Left lung (tissue), 14 donors: Measurements from ENCODE around the gene BRSK1. TPM values are rescaled to one million over a fixed set of nuclear protein-coding genes. Genes with fewer than 3 reads are reported as not detected.

Source experiments
- ATAC-seq: fragments of 200-7000 bp; cut with Tn5 transposase; one replicate; pipeline ENCODE4 v1.9.1; 2020; ENCODE audit warnings: moderate library complexity
- DNase-seq, 4 donors: peaks; one replicate each; pipeline ENCODE4 v3.0.0-alpha.2; 2013 to 2020
- H3K27ac ChIP-seq, 2 donors: fragments of 200-600 bp; sonication (generic) in 1 of 2; one replicate each; pipeline versions ENCODE4 v1.5.0 to v1.8.0; 2020 to 2021
- H3K27me3 ChIP-seq, 2 donors: fragments of 200-600 bp; sonication (generic) in 1 of 2; one replicate each; pipeline versions ENCODE4 v1.5.0 to v1.8.0; 2020 to 2021
- H3K36me3 ChIP-seq, 2 donors: fragments of 200-600 bp; sonication (generic) in 1 of 2; one replicate each; pipeline versions ENCODE4 v1.5.0 to v1.8.0; 2020 to 2021
- H3K4me1 ChIP-seq, 2 donors: fragments of 200-600 bp; one replicate each; pipeline ENCODE4 v1.8.0; 2021
- H3K4me3 ChIP-seq, 2 donors: fragments of 200-600 bp; sonication (generic) in 1 of 2; one replicate each; pipeline versions ENCODE4 v1.5.0 to v1.8.0; 2020 to 2021; ENCODE audit warnings: mild to moderate bottlenecking in 1 of 2
- H3K9me3 ChIP-seq, 2 donors: fragments of 200-600 bp; sonication (generic) in 1 of 2; one replicate each; pipeline versions ENCODE4 v1.5.0 to v1.8.0; 2020 to 2021
- intact Hi-C, 2 donors: fragments of 100-400 bp; cut with DNase I; formaldehyde crosslinking; loops; one replicate each; pipeline versions ENCODE4 v1.11.2 to v1.14.2; 2022
- long read RNA-seq, 12 donors: library from polyadenylated mRNA in 2 of 12; unstranded in 2 of 12; transcript quantifications; one replicate each; pipeline ENCODE4 v2.0.0 and lab custom pipeline, GENCODE V29; 2019 to 2026
- polyA plus RNA-seq, 6 donors: library from polyadenylated mRNA; unstranded; fragments of 120-200 nt; gene quantifications; one replicate each; pipeline ENCODE4 v1.2.1, GENCODE V29; 2013; ENCODE audit not compliant: insufficient read length in 6 of 6
- total RNA-seq, 2 donors: library from RNA; stranded (reverse); fragmentation: NEBNext Ultra II Directional; extraction: Animal tissue kit (Norgen Biotek cat#: 25700); gene quantifications; one replicate each; pipeline ENCODE4 v1.2.1, GENCODE V29; 2021
- TF ChIP-seq, protein P1 (sequence below), 2 donors: fragments of 200-600 bp; sonication (generic) in 1 of 2; IDR thresholded peaks; one replicate each; pipeline versions ENCODE4 v1.5.0 to v1.8.0; 2021; ENCODE audit warnings: antibody characterized with exemption in 2 of 2
- donor health status: DM: no; HTN: yes; CAD: no.
- donor health status: DM: no; HTN: no; CAD: no.

Gene BRSK1
- total RNA-seq (1 to 10 TPM; 2.2 to 3.3 TPM), polyA plus RNA-seq (10 to 100 TPM; 11.7 to 18.1 (median 14.9) TPM)
- long read RNA-seq, donor 1, partial matches to known transcripts: 0 of 2 reads
- long read RNA-seq, donor 1, other reads (novel, unspliced or antisense): 0 of 2 reads
- long read RNA-seq, donor 2: 0 reads
- long read RNA-seq, donor 3, partial matches to known transcripts: 0 of 1 reads
- long read RNA-seq, donor 3, other reads (novel, unspliced or antisense): 0 of 1 reads
- long read RNA-seq, donor 4: 0 reads
- long read RNA-seq, donor 5, partial matches to known transcripts: 0 of 2 reads
- long read RNA-seq, donor 5, other reads (novel, unspliced or antisense): 0 of 2 reads
- long read RNA-seq, donor 6: 0 reads
- long read RNA-seq, donor 7, partial matches to known transcripts: 0 of 3 reads
- long read RNA-seq, donor 7, other reads (novel, unspliced or antisense): 0 of 3 reads
- long read RNA-seq, donor 8, partial matches to known transcripts: 0 of 1 reads
- long read RNA-seq, donor 8, other reads (novel, unspliced or antisense): 0 of 1 reads
- long read RNA-seq, donor 9: 0 reads
- long read RNA-seq, donor 10: 0 reads
- long read RNA-seq, donor 11: 0 reads
- long read RNA-seq, donor 12, partial matches to known transcripts: 0 of 1 reads
- long read RNA-seq, donor 12, other reads (novel, unspliced or antisense): 0 of 1 reads

DNA sequence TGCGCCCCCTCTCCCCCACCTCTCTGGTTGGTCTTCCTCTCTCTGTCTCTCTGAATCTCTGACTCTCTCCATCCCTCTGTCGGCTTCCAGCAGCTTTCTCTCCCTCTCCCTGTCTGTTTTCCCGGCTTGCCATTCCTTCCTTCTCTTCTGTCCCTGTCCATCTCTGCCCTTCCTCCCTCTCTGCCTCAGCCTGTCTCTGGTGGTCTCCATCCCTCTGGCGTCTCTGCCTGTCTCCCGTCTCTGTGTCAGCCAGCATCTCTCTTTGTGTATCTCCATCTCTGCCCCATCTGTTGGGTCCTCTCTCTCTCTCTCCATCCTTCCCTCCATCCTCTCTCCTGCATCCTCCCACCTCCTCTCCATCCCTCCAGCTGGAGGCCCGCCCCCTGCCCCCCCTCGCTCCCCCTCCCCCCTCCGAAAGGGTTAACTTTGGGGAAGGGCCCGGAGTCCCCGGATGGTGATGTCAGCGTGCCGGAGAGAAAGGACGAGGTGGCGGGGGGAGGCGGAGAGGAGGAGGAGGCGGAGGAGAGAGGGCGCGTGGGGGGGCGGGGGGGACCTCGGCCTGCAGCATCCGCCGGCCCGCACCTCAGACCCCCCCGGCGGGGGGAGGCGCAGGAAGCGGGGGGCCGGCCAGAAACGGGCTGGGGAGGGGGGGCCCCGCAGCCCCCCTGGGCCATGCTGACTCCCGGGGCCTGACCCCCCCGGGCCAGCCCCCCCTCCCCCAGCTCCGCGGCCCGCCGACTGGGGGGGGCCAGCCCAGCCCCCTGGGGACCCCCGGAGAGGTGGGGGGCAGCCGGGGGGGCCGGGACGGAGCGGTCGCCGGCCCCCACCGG lies at the start of gene BRSK1:
Gene BRSK1, plus strand, starts transcription at position 450 of the 830 bp plus-strand sequence. CDS start 446 bp downstream, outside the sequence.
- H3K4me1 ChIP-seq: peaks cover 8 to 16% of the 10 kb centered on the region in 2 donors
- DNase-seq: peak in 2 of 4 donors; percentile 46 to 75
- peaks cover 0 to 35% of the 10 kb centered on the region in 2 donors for H3K27me3 ChIP-seq
- TF ChIP-seq, protein P1, sequence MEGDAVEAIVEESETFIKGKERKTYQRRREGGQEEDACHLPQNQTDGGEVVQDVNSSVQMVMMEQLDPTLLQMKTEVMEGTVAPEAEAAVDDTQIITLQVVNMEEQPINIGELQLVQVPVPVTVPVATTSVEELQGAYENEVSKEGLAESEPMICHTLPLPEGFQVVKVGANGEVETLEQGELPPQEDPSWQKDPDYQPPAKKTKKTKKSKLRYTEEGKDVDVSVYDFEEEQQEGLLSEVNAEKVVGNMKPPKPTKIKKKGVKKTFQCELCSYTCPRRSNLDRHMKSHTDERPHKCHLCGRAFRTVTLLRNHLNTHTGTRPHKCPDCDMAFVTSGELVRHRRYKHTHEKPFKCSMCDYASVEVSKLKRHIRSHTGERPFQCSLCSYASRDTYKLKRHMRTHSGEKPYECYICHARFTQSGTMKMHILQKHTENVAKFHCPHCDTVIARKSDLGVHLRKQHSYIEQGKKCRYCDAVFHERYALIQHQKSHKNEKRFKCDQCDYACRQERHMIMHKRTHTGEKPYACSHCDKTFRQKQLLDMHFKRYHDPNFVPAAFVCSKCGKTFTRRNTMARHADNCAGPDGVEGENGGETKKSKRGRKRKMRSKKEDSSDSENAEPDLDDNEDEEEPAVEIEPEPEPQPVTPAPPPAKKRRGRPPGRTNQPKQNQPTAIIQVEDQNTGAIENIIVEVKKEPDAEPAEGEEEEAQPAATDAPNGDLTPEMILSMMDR (IDR thresholded peaks at IDR 0.05): no peak
- no peaks in the 10 kb centered on the region for H3K36me3 ChIP-seq
- intact Hi-C loops: no loop called here
- H3K4me3 ChIP-seq: peak within 1 kb of the TSS in 1 of 2 donors; percentile 13
- no peak for ATAC-seq
- H3K9me3 ChIP-seq: no peaks in the 10 kb centered on the region
- H3K27ac ChIP-seq: no peak within 1 kb of the TSS

DNA sequence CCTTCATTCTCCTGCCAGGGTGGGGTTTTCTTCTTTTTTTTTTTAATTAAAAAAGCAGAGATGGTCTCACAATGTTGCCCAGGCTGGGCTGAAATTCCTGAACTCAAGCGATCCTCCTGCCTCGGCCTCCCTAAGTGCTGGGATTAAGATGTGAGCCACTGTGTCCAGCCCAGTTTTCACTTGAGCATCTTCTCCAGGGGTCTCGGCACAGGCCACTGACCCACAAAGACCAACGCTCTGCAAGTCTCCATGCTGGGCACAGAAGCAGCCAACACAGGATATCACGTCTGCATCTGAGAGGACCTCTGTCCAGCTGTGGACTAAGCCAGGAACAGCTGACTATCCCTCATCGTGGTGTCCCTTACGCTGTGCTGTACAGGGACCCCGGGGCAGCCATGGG lies 45.8 kb upstream of the BRSK1 start:
- peaks cover 0 to 100% of the 10 kb centered on the region in 2 donors for H3K36me3 ChIP-seq
- no peaks in the 10 kb centered on the region for H3K4me1 ChIP-seq
- no peak overlapping the region for H3K27ac ChIP-seq
- ATAC-seq (no peak), DNase-seq (peak in 1 of 4 donors; percentile 23)
- no peaks in the 10 kb centered on the region for H3K9me3 ChIP-seq
- TF ChIP-seq, protein P1 (IDR thresholded peaks at IDR 0.05): no peak
- intact Hi-C loops: no loop called here
- no peak overlapping the region for H3K4me3 ChIP-seq
- no peaks in the 10 kb centered on the region for H3K27me3 ChIP-seq

DNA sequence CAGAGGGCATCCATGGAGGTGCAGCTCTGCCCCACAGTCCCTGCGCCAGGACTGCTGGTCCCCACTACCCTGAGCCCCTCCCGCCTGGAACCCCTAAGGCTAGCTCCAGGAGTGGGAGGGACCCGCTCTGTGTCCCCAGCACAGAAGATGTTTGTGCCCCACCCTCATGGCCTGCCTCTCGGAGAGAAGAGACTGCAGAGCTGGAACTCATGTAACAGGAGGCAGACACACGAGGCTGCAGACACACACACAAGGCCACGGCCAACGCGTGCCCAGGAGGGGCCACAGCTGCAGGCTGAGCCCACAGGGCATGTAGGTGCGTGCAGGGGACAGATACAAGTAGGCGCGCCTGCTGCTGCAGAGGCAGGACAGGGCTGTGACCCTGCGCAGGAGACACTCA lies 44.8 kb upstream of the BRSK1 start:
- H3K27me3 ChIP-seq: no peaks in the 10 kb centered on the region
- peaks cover 0 to 100% of the 10 kb centered on the region in 2 donors for H3K36me3 ChIP-seq
- no peak overlapping the region for H3K4me3 ChIP-seq
- no peaks in the 10 kb centered on the region for H3K4me1 ChIP-seq
- intact Hi-C loops: no loop called here
- ATAC-seq (no peak), DNase-seq (peak in 1 of 4 donors; percentile 54)
- no peak overlapping the region for H3K27ac ChIP-seq
- TF ChIP-seq, protein P1 (IDR thresholded peaks at IDR 0.05): no peak
- H3K9me3 ChIP-seq: no peaks in the 10 kb centered on the region

DNA sequence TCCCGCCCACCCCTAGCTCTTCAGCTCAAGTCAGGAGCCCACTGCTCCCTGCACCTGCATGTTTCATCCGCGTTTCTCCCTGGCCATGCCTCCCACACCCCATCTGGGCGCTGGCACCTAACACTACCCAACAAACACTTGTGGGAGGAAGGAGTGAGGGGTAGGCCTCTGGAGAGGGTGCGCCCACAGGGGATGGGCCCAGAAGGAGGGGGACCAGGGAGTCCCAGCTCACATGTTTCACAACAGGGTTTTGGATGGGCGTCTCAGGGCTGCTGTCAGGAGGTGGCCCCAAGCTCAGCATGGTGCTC lies 43.1 kb upstream of the BRSK1 start:
- Histone ChIP-seq H3K27me3 (no peaks in the 10 kb centered on the region), H3K36me3 (peaks cover 0 to 100% of the 10 kb centered on the region in 2 donors), H3K27ac (no peak overlapping the region), H3K4me3 (no peak overlapping the region), H3K9me3 (no peaks in the 10 kb centered on the region), H3K4me1 (no peaks in the 10 kb centered on the region)
- TF ChIP-seq, protein P1 (IDR thresholded peaks at IDR 0.05): no peak
- DNase-seq (peak in 1 of 4 donors; percentile 46), ATAC-seq (no peak)
- intact Hi-C loops: no loop called here
